Suprapubic skin (tissue), 4 donors: ENCODE measurements around the gene DNAH9.

Source experiments
- EP300 ChIP-seq: sonication (generic); formaldehyde crosslinking; IDR thresholded peaks from one replicate; pipeline ENCODE4 v1.6.1; 2017; ENCODE audit warnings: antibody characterized with exemption
- POLR2A ChIP-seq, 2 donors: fragments of 450-650 bp; IDR thresholded peaks; one replicate each; pipeline ENCODE4 v1.6.1; 2017; ENCODE audit warnings: antibody characterized with exemption in 2 of 2, mild to moderate bottlenecking in 2 of 2, moderate library complexity in 2 of 2
- POLR2AphosphoS5 ChIP-seq, 3 donors: sonication (generic); formaldehyde crosslinking; IDR thresholded peaks; one replicate each; pipeline ENCODE4 v1.6.1; 2017; ENCODE audit warnings: antibody characterized with exemption in 3 of 3
- TF ChIP-seq, protein P1 (sequence below), 2 donors: fragments of 200-600 bp in 1 of 2; fragments of 450-650 bp in 1 of 2; sonication (generic) in 1 of 2; IDR thresholded peaks; one replicate each; pipeline ENCODE4 v1.5.1; 2016 to 2019; ENCODE audit warnings: antibody characterized with exemption in 2 of 2, mild to moderate bottlenecking in 1 of 2, moderate library complexity in 1 of 2

DNA sequence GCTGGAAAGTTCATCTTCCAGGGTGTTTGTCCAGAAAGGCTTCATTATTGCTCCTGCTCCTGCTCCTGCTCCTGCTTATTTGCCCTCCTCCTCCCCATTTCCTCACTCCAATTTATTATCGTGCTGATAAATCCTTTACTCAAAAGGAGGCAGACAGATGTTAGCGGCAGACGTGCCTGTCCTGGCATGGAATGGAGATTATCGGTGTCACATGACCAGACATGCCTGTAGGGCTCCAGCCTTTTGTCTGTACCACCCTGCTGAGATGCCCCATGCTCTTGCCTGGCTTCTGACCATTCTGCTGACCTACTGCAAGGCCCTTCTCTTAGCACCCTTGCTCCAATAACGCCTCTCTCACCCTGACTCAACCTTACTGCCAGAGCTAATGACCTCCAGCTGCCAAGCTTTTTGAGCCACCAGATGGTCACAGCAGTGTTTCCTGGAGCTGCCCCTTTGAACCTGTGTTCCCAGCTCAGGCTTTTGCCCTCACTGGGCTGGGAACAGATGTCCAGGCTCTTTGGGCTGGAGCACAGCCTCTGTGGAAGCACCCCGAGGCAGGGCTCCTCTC is 12.8 kb downstream of the DNAH9 start:
- TF ChIP-seq POLR2A (IDR thresholded peaks at IDR 0.05) (no peak), EP300 (no peak), POLR2AphosphoS5 (IDR thresholded peaks at IDR 0.05) (no peak)
- TF ChIP-seq, protein P1, sequence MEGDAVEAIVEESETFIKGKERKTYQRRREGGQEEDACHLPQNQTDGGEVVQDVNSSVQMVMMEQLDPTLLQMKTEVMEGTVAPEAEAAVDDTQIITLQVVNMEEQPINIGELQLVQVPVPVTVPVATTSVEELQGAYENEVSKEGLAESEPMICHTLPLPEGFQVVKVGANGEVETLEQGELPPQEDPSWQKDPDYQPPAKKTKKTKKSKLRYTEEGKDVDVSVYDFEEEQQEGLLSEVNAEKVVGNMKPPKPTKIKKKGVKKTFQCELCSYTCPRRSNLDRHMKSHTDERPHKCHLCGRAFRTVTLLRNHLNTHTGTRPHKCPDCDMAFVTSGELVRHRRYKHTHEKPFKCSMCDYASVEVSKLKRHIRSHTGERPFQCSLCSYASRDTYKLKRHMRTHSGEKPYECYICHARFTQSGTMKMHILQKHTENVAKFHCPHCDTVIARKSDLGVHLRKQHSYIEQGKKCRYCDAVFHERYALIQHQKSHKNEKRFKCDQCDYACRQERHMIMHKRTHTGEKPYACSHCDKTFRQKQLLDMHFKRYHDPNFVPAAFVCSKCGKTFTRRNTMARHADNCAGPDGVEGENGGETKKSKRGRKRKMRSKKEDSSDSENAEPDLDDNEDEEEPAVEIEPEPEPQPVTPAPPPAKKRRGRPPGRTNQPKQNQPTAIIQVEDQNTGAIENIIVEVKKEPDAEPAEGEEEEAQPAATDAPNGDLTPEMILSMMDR (IDR thresholded peaks at IDR 0.05) = no peak
